Measurements from ENCODE around the gene PASK.
A peak's percentile ranks its signal among the peaks of the same experiment; 100 is the strongest.
"Not testable (repeated sequence)": the region's sequence is repeated elsewhere in the genome, so short reads cannot be mapped to it uniquely, and the experiment has no call there.

The PASK gene

DNA sequence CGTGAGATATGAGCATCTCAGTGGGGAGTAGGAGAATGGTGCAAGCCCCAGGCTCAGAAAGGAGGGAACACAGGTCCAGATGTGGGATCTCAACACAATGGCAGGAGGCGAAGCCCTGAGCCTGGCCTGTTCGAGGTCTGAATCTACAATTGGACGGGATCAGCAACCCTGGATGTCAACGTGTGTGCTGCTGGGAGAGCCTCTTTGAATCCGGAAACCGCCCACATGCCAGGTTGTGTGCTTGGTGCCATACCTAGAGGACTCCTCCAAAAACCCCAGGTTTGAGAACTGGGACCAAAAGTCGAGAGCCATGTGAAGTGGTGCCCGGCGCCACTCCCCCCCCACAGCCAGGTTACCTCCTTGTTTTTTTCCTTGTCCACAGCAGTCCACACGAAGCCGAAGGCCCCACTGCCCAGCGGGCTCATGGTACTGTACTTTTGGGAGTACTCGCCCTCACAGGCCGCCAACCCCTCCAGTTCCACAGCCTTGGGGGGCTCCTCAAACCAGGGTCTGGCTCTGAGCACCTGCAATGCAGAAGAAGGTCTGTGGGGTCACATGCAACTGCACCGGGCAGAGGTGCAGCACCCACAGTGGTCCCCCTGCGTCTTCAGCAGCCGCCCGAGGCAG lies 26.8 kb downstream of the PASK start:
- no peak for DNase-seq

- DNase-seq = no peak
These were observed 28.3 kb downstream of the PASK start for GRCh38 chr2:241121008-241121407.

DNA sequence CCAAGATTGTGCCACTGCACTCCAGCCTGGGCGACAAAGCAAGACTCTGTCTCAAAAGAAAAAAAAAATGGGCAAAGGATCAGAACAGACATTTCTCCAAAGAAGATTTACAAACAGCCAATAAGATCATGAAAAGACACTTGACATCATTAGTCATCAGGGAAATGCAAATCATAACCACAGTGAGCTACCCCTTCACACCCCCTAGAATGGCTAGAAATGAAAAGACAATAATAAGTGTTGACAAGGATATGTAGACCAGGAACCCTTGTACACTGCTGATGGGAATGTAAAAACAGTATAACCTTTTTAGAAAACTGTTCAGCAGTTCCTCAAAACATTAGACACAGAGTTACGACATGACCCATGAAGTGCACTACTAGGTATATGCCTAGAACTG lies 28.8 kb downstream of the PASK start:
- DNase-seq = no peak

DNA sequence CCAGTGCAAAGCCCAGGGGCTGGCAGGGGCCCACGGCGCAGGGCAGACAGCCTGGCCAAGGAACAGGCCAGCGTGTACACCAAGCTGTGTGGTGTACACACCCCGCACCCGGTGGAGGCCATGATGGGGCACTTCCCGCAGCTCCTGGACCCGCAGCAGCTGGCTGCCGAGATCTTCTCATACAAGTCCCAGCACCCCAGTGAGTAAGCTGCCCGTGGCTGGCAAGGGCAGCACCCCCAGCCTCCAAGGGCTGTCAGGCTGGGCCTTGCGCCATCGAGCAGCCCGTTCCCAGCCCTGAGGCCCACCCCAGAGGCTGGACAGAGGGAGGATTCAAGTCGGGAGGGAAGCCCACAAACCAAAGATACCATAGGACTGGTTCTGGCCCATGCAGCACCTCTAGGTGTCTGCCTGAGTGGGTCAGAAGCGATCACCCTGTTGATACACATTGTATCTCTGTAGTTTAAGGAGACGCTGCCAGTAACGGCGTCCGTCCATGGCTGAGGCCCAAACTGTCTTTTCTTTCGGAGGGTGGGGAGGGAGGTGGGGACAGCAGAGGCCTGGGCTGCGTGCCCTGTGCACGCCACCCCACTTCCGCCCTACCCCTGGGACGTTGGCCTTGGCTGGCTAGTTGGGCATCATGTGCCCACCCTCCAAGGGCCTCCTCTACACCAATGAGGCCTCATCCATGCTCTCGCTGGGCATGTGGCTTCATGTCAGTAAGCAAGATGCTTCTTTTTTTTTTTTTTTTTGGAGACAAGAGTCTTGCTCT lies 30.4 kb downstream of the PASK start:
- DNase-seq = no peak

GRCh38 chr2:241116606-241117560 lies 32.4 kb downstream of the PASK start:
- DNase-seq = no peak

DNA sequence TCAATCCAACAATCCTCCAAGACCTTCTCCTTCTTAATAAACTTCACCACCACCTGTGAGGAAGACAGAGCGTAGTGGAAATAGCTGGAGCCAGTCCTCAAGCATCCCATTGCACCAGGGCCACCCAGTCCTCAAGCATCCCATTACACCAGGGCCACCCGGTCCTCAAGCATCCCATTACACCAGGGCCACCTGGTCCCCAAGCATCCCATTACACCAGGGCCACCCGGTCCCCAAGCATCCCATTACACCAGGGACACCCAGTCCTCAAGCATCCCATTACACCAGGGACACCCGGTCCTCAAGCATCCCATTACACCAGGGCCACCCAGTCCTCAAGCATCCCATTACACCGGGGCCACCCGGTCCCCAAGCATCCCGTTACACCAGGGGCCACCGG lies 33.9 kb downstream of the PASK start:
- DNase-seq = no peak

DNA sequence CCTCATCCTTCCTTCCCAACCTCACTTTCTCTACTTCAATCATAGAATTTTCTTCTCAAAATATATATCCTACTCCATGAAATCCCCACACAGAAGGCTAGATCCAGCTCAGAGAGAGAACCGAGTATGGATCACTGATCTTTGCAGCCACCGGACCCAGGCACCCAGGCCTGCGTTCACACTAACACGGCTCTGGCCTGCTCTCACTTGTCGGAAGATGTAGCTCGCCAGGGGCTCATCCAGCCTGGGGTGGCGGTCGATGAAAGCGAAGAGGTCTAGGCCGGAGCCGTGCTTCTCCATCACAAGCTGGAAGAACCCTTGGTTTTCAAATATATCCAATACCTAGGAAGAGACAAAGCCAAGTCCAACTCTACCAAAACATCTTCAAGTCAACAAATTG lies 34.4 kb downstream of the PASK start:
- no peak for DNase-seq

GRCh38 chr2:241112592-241112991 lies 36.7 kb downstream of the PASK start:
- DNase-seq = no peak

- no peak for DNase-seq
These were observed 37.2 kb downstream of the PASK start for GRCh38 chr2:241112046-241112445.

DNA sequence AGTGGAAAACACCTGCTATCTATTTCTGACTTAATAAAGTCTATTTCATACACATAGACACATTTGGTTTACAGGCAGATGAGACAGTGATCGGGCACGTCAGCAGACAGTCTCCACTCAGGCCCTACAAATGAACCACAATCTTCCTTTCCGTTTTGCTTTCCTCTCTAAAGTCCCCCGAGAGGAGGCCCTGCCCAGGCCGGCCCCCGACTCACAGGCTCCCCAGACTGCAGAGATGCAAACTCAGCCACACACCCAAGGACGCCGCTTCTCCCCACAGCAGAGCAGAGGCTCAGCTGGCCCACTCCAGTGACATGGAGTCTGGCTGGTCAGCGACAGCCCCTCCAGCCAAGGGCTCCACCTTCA lies 37.8 kb downstream of the PASK start:
- DNase-seq = no peak

DNA sequence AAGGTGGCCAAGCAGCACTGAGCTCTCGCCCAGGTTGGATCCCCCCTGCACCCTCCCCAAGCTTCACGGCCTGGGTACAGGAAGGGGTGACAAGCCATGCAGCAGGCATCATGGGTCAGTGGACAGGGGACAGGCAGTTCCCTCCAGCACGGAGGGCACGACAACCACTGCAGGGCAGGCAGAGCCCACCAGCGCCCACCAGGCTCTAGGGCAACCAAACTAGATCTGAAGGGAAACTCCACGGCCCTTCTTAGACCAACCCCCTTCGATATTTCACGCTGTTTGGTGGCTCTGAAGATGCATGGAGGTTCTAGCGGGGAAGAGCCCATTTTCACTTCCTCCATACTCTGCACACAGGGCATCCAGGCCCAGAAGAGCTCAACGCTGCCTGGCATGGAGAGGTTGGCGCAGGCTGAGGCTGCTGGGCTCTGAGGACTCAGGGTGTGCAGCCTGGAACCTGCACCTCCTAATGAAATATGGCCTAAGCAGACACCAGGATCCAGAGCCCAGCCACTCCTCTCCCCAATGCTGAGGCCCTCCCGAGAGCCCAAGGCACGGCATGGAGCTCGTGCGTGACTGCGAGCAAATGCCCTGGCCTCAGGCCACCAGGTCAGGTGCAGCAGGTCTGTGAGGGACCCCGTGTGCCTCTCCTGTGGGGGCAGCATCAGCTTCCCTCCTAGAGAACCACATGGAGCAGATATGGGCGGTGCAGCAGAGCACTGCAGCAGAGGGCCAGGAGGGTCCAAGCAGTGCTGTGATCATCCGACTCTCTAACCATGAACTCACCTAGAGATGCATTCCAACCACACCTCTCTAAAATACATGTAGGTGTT lies 38.4 kb downstream of the PASK start:
- DNase-seq = no peak

GRCh38 chr2:241110089-241110606 lies 39.1 kb downstream of the PASK start:
- DNase-seq = no peak

DNA sequence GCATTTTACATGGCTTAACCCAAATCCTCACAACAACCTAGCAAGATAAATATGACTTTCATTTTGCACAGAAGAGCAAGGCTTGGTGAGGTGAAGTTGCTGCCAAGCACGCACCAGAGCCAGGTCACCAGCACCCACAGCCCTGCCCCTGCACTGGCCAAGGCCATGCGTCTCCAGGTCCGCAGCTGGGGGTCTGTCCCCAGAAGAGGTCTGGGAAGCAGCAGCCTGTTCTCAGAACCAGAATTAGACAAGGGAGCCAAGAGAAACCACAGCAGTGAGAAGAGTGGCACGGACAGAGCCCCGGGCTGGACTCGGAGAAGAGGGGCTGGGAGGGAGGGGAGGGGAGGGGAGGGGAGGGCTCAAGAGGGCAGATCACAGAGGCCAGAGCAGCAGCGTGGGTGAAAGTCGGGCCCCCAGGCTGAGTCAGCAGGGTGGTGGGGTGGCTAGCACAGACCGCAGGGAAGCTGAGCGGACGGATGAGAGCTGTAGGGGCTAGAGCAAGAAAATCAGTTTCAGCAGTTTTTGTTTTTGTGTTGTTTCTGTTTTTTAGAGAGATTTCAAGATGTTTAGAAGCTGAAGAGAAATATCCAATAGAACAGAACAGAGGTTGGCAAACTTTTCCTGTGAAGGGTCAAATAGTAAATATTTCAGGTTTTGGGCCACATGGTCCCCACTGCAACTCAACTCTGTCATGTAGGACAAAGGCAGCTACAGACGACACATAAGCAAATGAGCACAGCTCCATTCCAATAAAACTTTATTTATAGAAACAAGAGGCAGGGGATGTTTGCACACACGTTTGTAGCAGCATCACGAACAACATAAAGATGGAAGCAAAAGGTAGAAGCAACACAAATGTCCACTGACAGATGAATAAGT lies 39.8 kb downstream of the PASK start:
- DNase-seq = no peak

- DNase-seq = no peak
These were observed 40.7 kb downstream of the PASK start for GRCh38 chr2:241108271-241109209.

DNA sequence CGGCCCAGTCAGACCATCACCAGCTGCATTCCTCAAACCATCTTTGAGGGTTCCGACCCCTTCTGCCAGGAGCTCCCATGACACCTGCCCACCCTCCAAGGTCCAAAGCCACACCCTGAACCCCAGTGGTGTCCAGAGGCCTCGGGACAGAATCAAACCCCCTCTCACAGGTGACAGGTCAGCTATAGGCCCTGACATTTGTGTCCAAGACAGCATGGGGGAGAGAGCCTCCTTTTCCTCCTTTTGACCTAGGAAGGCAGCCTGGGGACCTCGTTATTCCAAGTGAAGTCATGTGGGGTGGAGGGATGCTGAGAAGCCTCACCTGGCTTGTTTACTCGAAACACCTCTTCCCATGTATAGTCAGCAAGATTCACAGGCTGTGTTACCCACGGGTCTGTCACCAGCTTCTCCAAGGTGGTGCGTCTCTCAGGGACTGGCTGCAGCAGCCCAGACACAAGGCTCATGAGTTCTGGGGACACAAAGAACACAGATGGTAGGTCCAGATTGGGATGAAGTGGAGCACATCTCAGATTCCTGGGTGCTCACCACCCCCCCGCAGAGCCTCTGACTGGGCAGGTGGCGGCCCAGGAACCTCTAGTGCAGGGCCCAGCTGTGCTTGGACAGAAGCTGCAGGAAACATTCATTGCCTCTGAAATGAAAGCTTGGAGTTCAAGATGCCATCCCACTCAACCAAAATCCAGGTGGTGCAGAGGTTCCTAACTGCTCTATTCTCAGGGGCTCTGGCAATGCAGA lies 42.1 kb downstream of the PASK start:
- DNase-seq = no peak

DNA sequence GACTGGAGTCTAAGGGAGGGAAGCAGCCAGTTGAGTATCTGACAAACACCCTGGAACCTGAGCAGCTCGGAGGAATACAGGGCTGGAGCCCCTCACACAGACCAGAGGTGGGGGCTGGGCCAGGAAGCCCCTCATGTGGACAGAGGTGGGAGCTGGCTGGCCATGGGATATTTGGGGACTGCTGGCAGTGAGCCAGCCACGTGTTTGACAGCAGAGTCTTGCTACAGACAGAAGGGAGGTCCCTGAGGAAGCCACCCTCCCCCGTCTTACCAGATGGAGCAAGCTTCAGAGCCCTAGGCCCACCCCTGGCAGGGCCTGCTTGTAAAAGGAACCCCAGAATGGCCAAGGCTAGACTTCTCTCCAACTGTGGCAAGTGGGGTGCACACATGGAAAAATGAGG lies 43.6 kb downstream of the PASK start:
- no peak for DNase-seq

DNA sequence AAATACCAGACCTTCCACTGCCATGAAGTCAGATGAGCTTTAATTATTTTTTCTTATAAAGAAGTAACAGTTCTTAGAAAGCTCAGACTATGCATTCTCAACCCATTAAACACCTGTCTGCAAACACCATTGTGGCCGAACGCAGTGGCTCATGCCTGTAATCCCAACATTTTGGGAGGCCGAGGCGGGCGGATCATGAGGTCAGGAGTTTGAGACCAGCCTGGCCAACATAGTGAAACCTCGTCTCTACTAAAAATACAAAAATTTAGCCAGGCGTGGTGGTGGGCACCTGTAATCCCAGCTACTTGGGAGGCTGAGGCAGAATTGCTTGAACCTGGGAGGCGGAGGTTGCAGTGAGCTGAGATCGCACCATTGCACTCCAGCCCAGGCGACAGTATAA lies 44.7 kb downstream of the PASK start:
- not testable (repeated sequence) for DNase-seq

DNA sequence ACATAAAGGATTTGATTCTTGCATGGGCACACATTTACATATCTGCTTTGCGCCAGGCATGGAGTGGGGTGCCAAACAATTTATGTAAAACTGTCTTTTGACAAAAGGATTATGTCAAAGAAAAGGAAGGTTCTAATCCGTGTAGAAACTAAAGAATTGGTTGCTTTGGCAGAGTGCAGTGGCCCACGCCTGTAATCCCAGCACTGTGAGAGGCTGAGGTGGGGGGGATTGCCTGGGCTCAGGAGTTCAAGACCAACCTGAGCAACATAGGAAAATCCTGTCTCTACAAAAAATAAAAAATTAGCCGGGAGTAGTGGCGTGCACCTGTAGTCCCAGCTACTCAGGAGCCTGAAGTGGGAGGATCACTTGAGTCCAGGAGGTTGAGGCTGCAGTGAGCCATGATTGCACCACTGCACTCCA lies 46.1 kb downstream of the PASK start:
- DNase-seq = no peak

GRCh38 chr2:241102239-241102803 lies 47.0 kb downstream of the PASK start, which contains the start of gene MTERF4:
Gene MTERF4 (minus strand): TSS chr2:241102287. CDS start chr2:241102273, 14 bp downstream.
- DNase-seq = peak; percentile 44
